Measurements from ENCODE around the gene CD44. TPM values are rescaled to one million over a fixed set of nuclear protein-coding genes. Genes with fewer than 3 reads are reported as not detected.
A peak's percentile ranks its signal among the peaks of the same experiment; 100 is the strongest.

Gene CD44
- total RNA-seq, 1 experiment from 2014 or later = 61.4 TPM

- peak in 1 of 2 experiments; percentile 51 for DNase-seq
- Histone ChIP-seq H3K4me1 (peaks cover 46% of the 10 kb centered on the region), H3K9me3 (no peaks in the 10 kb centered on the region; the same call in 1 of the 2 replicates), H3K36me3 (ENCODE audit: control insufficient read depth, insufficient read depth, low read length) (no peaks in the 10 kb centered on the region), H3K27me3 (replicated peaks; ENCODE audit: control insufficient read depth, insufficient read depth, low read length) (no peaks in the 10 kb centered on the region), H3K4me3 (ENCODE audit: low read depth, low read length) (no peak overlapping the region)
- intact Hi-C loops (cut with micrococcal nuclease; ENCODE audit: unreplicated experiment) = loop anchor here (1.0 to 5.0 kb wide), 5 partner anchors 16 to 244 kb away; no protein-coding TSS in a partner anchor
- POLR2A ChIA-PET = interaction anchor here (0.6 to 1.8 kb wide), 3 partner anchors 16 to 85 kb away, joined by 4 to 6 read pairs (median 5); no protein-coding TSS in a partner anchor
- Mint-ChIP-seq H3K36me3 (ENCODE audit: insufficient read depth, unreplicated experiment) (peaks cover 10% of the 10 kb centered on the region), H3K4me1 (ENCODE audit: low read depth, unreplicated experiment) (peaks cover 16% of the 10 kb centered on the region), H3K27ac (ENCODE audit: unreplicated experiment) (peak overlapping the region; percentile 59), H3K27me3 (ENCODE audit: insufficient read depth, unreplicated experiment) (no peaks in the 10 kb centered on the region), H3K9me3 (ENCODE audit: unreplicated experiment) (no peaks in the 10 kb centered on the region), H3K4me3 (ENCODE audit: unreplicated experiment) (peak overlapping the region; percentile 31)
- CTCF ChIA-PET = interaction anchor here (1.0 to 1.4 kb wide), 3 partner anchors 22 to 244 kb away, joined by 3 to 7 read pairs (median 4); no protein-coding TSS in a partner anchor
- no TSS peak for BruUV-seq (replicated peaks)
- no peak for TF ChIP-seq CTCF (IDR thresholded peaks at IDR 0.05; ENCODE audit: insufficient read depth in 1 of 2, low read depth in 1 of 2, low read length in 1 of 2, severe bottlenecking in 1 of 2, unreplicated experiment in 1 of 2)
Measured at GRCh38 chr11:35173616-35174566, 34.9 kb downstream of the CD44 start.

- Histone ChIP-seq H3K4me3 (ENCODE audit: low read depth, low read length) (no peak overlapping the region), H3K4me1 (peaks cover 46% of the 10 kb centered on the region), H3K27me3 (replicated peaks; ENCODE audit: control insufficient read depth, insufficient read depth, low read length) (no peaks in the 10 kb centered on the region), H3K36me3 (ENCODE audit: control insufficient read depth, insufficient read depth, low read length) (no peaks in the 10 kb centered on the region), H3K9me3 (no peaks in the 10 kb centered on the region; the same call in 1 of the 2 replicates)
- Mint-ChIP-seq H3K4me1 (ENCODE audit: low read depth, unreplicated experiment) (peaks cover 16% of the 10 kb centered on the region), H3K9me3 (ENCODE audit: unreplicated experiment) (no peaks in the 10 kb centered on the region), H3K27ac (ENCODE audit: unreplicated experiment) (no peak overlapping the region), H3K36me3 (ENCODE audit: insufficient read depth, unreplicated experiment) (peaks cover 10% of the 10 kb centered on the region), H3K27me3 (ENCODE audit: insufficient read depth, unreplicated experiment) (no peaks in the 10 kb centered on the region), H3K4me3 (ENCODE audit: unreplicated experiment) (no peak overlapping the region)
- CTCF ChIA-PET = no interaction called here
- DNase-seq = no peak
- TF ChIP-seq CTCF (IDR thresholded peaks at IDR 0.05; ENCODE audit: insufficient read depth in 1 of 2, low read depth in 1 of 2, low read length in 1 of 2, severe bottlenecking in 1 of 2, unreplicated experiment in 1 of 2) = no peak
- BruUV-seq (replicated peaks) = no TSS peak
- intact Hi-C loops (cut with micrococcal nuclease; ENCODE audit: unreplicated experiment) = loop anchor here (5.0 kb wide), 1 partner anchor 218 kb away; no protein-coding TSS in a partner anchor
- POLR2A ChIA-PET = no interaction called here
Measured at GRCh38 chr11:35174666-35175065, 35.7 kb downstream of the CD44 start.

- Histone ChIP-seq H3K9me3 (no peaks in the 10 kb centered on the region), H3K4me1 (peaks cover 28% of the 10 kb centered on the region), H3K4me3 (ENCODE audit: low read depth, low read length) (no peak overlapping the region), H3K27me3 (replicated peaks; ENCODE audit: control insufficient read depth, insufficient read depth, low read length) (no peaks in the 10 kb centered on the region), H3K36me3 (ENCODE audit: control insufficient read depth, insufficient read depth, low read length) (no peaks in the 10 kb centered on the region)
- CTCF ChIA-PET = no interaction called here
- POLR2A ChIA-PET = no interaction called here
- TF ChIP-seq CTCF (IDR thresholded peaks at IDR 0.05; ENCODE audit: insufficient read depth in 1 of 2, low read depth in 1 of 2, low read length in 1 of 2, severe bottlenecking in 1 of 2, unreplicated experiment in 1 of 2) = no peak
- intact Hi-C loops (cut with micrococcal nuclease; ENCODE audit: unreplicated experiment) = no loop called here
- BruUV-seq (replicated peaks) = no TSS peak
- DNase-seq = no peak
- no peak overlapping the region for H3K27ac Mint-ChIP-seq (ENCODE audit: unreplicated experiment)
- no peaks in the 10 kb centered on the region for H3K9me3 Mint-ChIP-seq (ENCODE audit: unreplicated experiment)
- H3K27me3 Mint-ChIP-seq (ENCODE audit: insufficient read depth, unreplicated experiment) = no peaks in the 10 kb centered on the region
- peaks cover 12% of the 10 kb centered on the region for H3K4me1 Mint-ChIP-seq (ENCODE audit: low read depth, unreplicated experiment)
- H3K4me3 Mint-ChIP-seq (ENCODE audit: unreplicated experiment) = no peak overlapping the region
- peaks cover 10% of the 10 kb centered on the region for H3K36me3 Mint-ChIP-seq (ENCODE audit: insufficient read depth, unreplicated experiment)
Measured at GRCh38 chr11:35177370-35177769, 38.4 kb downstream of the CD44 start.

Measured in Caco-2 (cell line).